Ishikawa (cell line): ENCODE data around the gene ARL8B.

Experiments
- CEBPB ChIP-seq: IDR thresholded peaks from 2 replicates; pipeline ENCODE4 v1.6.1; 2012
- CREB1 ChIP-seq: IDR thresholded peaks from 2 replicates; pipeline ENCODE4 v1.6.1; 2012; ENCODE audit warnings: low read depth
- EGR1 ChIP-seq: IDR thresholded peaks from 2 replicates; pipeline ENCODE4 v1.6.1; 2012
- EP300 ChIP-seq: IDR thresholded peaks from 2 replicates; pipeline ENCODE4 v1.6.1; 2012; ENCODE audit warnings: borderline replicate concordance
- NFIC ChIP-seq: IDR thresholded peaks from 2 replicates; pipeline ENCODE4 v1.6.1; 2012
- RAD21 ChIP-seq: IDR thresholded peaks from 2 replicates; pipeline ENCODE4 v1.6.1; 2012; ENCODE audit warnings: low read depth
- TAF1 ChIP-seq: IDR thresholded peaks from 2 replicates; pipeline ENCODE4 v1.6.1; 2012; ENCODE audit warnings: low read depth, mild to moderate bottlenecking
- YY1 ChIP-seq: IDR thresholded peaks from 2 replicates; pipeline ENCODE4 v1.6.1; 2012; ENCODE audit warnings: low read depth
- ZBTB7A ChIP-seq: IDR thresholded peaks from 2 replicates; pipeline ENCODE4 v1.6.1; 2012; ENCODE audit warnings: low read depth
- TF ChIP-seq, protein P1 (sequence below): IDR thresholded peaks from 2 replicates; pipeline ENCODE4 v1.6.1; 2012; ENCODE audit warnings: low read depth, mild to moderate bottlenecking

- TF ChIP-seq RAD21 (no peak), YY1 (no peak), EP300 (no peak), CEBPB (no peak), ZBTB7A (no peak), TAF1 (no peak), CREB1 (no peak), NFIC (no peak), EGR1 (no peak)
- TF ChIP-seq, protein P1, sequence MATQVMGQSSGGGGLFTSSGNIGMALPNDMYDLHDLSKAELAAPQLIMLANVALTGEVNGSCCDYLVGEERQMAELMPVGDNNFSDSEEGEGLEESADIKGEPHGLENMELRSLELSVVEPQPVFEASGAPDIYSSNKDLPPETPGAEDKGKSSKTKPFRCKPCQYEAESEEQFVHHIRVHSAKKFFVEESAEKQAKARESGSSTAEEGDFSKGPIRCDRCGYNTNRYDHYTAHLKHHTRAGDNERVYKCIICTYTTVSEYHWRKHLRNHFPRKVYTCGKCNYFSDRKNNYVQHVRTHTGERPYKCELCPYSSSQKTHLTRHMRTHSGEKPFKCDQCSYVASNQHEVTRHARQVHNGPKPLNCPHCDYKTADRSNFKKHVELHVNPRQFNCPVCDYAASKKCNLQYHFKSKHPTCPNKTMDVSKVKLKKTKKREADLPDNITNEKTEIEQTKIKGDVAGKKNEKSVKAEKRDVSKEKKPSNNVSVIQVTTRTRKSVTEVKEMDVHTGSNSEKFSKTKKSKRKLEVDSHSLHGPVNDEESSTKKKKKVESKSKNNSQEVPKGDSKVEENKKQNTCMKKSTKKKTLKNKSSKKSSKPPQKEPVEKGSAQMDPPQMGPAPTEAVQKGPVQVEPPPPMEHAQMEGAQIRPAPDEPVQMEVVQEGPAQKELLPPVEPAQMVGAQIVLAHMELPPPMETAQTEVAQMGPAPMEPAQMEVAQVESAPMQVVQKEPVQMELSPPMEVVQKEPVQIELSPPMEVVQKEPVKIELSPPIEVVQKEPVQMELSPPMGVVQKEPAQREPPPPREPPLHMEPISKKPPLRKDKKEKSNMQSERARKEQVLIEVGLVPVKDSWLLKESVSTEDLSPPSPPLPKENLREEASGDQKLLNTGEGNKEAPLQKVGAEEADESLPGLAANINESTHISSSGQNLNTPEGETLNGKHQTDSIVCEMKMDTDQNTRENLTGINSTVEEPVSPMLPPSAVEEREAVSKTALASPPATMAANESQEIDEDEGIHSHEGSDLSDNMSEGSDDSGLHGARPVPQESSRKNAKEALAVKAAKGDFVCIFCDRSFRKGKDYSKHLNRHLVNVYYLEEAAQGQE = no peak
These were observed 11.9 kb downstream of the ARL8B start for GRCh38 chr3:5134019-5134391.
